GM12891 (cell line): ENCODE data around the gene CAPN1.

Experiments
- POLR2A ChIP-seq: IDR thresholded peaks from 2 replicates; pipeline ENCODE4 v1.6.1; 2011; ENCODE audit warnings: low read depth, low read length, control low read depth
- POLR2AphosphoS5 ChIP-seq: IDR thresholded peaks from 2 replicates; pipeline ENCODE4 v1.6.1; 2011; ENCODE audit warnings: low read depth, low read length, control low read depth
- SPI1 ChIP-seq: IDR thresholded peaks from 2 replicates; pipeline ENCODE4 v1.6.1; 2011; ENCODE audit warnings: low read depth, low read length, control low read depth

GRCh38 chr11:65224930-65225278 lies 43.2 kb downstream of the CAPN1 start:
- TF ChIP-seq POLR2A (no peak), POLR2AphosphoS5 (no peak), SPI1 (no peak)
